ENCODE data around the gene ACOXL. TPM values are rescaled to one million over a fixed set of nuclear protein-coding genes. Genes with fewer than 3 reads are reported as not detected.

Gene ACOXL
- total and polyA plus RNA-seq, 2 of the 8 experiments (the other 6 are each of a cell fraction or from before 2014, with no cell fraction given): 11.4 to 20.6 TPM

DNA sequence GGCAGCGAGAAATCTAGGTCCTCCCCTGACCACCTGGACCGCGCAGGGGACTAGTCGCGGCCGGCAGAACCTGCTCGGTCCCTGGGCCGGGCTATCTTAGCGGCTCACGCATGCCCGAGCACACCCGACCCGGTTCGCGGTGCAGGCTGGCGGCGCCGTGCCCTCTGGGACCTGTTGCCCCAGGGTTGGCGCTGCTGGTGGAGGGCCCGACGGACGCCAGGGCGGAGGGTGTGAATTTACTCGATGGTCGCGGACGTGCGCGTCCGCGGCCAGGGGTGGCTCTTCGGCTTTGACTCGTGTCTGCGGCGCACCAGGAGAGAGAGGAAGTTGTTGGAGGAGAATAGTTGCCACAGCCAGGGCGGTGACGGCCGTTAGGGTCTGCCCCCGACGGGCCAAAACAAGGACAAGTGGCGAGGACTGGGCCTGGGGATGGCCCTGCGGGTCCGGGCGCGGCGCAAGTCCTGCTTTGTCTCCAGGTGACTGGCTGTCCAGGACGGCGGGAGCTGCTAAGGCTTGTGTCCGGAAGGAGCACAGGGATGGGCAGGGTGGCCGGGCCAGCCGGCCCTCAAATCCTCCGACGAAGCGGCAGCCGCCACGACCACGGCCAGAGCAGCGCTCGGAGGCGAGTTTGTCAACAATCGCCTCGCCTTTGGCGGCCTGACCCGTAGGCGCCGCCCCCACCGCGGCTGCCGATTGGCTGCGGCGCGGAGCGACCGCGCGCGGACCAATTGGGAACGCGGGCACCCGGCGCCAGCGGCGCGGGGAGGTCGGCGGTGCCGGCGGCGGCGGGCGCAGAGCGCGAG lies 389.7 kb downstream of the ACOXL start (continued):
- no peak for TF ChIP-seq SAP30 (IDR thresholded peaks at IDR 0.05; ENCODE audit: insufficient read depth, insufficient replicate concordance, low read length)
- TF ChIP-seq, protein P1, sequence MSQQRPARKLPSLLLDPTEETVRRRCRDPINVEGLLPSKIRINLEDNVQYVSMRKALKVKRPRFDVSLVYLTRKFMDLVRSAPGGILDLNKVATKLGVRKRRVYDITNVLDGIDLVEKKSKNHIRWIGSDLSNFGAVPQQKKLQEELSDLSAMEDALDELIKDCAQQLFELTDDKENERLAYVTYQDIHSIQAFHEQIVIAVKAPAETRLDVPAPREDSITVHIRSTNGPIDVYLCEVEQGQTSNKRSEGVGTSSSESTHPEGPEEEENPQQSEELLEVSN (IDR thresholded peaks at IDR 0.05): peak; percentile 71
- no peak for TF ChIP-seq TEAD4 (IDR thresholded peaks at IDR 0.05; ENCODE audit: low read depth, low read length)
- no peak for TF ChIP-seq JUN (IDR thresholded peaks at IDR 0.05; ENCODE audit: low read depth, low read length)
- no peak for TF ChIP-seq SP4 (IDR thresholded peaks at IDR 0.05; ENCODE audit: low read length)
- no peak; a peak in 1 of 4 replicates for TF ChIP-seq SIN3A (conservative IDR thresholded peaks at IDR 0.05 in 1 of 2, IDR thresholded peaks at IDR 0.05 in 1 of 2; ENCODE audit: low read depth in 1 of 2, low read length in 2 of 2)
